CD1c-positive myeloid dendritic cell (primary cell): ENCODE measurements around the gene TSKS.

Experiments used
- DNase-seq: peaks from one replicate; pipeline ENCODE4 v3.0.0-alpha.2; 2016; ENCODE audit errors: extremely low spot score

TSKS gene, protein sequence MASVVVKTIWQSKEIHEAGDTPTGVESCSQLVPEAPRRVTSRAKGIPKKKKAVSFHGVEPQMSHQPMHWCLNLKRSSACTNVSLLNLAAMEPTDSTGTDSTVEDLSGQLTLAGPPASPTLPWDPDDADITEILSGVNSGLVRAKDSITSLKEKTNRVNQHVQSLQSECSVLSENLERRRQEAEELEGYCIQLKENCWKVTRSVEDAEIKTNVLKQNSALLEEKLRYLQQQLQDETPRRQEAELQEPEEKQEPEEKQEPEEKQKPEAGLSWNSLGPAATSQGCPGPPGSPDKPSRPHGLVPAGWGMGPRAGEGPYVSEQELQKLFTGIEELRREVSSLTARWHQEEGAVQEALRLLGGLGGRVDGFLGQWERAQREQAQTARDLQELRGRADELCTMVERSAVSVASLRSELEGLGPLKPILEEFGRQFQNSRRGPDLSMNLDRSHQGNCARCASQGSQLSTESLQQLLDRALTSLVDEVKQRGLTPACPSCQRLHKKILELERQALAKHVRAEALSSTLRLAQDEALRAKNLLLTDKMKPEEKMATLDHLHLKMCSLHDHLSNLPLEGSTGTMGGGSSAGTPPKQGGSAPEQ

DNA sequence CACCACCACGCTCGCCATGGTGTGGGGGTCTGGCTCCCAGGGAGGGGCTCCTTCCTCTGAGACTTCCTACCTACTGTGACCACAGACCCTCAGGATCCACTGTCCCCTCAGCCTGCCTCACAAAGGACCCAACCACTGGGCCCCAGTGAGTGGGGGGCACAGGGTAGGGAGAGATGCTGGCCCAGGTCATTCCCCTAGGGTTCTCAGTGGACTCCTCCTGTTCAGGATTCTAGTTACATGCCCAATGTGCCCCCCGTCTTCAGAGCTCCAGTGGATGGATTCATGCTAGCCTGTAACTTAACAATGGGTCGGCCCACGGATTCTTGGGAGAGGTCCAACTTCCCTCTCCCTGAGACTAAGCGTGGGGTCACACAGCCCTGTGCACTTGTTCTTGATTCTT lies at the start of gene TSKS:
Gene TSKS, minus strand, starts transcription at position 77 of the 400 bp plus-strand sequence. Its CDS starts 59 bp downstream, at position 18.
- peak; percentile 15 for DNase-seq

DNA sequence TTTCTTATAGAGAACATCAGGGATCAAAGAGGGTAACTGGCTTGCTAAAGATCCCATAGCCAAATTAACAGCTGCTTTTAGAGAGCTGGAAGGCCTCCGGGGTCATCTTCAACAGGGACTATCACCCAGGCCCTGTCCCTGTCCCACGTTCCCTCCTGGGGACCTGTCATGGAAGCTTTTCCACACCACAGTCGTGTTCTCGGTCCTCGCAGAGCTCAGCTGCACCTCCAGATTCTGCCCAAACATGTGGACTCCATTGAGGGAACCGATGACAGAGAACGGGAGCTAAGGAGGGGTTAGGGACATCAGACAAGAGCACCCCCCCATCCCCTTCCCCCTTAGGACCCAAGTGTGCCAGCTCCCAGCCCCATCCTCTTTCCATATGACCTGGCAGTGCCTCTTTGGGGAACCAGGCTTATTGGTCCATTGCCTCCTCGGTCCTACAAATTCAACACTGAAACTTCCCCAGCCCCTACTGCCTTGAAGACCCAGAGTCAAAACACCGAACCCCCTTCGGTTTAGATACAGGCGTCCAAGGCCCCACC lies 49.4 kb upstream of the TSKS start:
- peak; percentile 12 for DNase-seq

DNA sequence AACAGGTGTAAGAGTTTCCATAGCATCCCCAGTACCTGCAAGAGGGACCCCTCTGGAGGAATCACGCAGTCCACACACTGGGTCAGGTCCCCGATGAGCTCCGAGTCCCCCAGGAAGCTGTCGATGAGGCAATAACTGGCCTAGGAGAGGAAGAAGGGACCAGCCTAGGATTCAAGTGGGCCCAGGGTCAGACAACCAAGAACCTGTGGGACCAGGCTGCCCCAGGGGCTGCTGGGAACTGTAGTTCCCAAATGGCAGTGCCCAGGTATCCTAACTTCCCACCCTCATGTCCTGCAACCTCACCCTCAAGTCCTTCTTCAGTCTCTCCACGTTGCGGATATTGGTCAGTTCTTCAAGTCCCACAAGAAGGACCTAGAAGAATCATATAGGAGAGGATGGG lies 48.2 kb upstream of the TSKS start:
- no peak for DNase-seq

DNA sequence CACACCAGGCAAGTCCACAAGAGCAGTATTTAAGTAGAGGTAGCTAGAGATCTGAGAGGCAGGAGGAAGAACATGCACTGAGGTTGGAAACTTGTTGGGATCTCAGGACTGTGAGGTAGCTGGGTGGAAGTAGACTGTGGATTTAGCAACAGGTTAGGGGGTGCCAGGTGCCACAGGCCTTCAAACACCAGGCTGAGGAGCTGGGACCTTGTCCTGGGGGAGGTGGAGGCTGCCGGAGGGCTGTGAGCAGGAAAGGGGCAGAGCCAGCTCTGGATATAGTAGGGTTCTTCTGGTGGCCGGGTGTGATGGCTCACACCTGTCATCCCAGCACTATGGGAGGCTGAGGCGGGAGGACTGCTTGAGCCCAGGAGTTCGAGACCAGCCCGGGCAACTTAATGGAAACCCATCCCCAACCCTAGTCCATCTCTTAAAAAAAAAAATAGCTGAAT lies 46.9 kb upstream of the TSKS start:
- DNase-seq: no peak

DNA sequence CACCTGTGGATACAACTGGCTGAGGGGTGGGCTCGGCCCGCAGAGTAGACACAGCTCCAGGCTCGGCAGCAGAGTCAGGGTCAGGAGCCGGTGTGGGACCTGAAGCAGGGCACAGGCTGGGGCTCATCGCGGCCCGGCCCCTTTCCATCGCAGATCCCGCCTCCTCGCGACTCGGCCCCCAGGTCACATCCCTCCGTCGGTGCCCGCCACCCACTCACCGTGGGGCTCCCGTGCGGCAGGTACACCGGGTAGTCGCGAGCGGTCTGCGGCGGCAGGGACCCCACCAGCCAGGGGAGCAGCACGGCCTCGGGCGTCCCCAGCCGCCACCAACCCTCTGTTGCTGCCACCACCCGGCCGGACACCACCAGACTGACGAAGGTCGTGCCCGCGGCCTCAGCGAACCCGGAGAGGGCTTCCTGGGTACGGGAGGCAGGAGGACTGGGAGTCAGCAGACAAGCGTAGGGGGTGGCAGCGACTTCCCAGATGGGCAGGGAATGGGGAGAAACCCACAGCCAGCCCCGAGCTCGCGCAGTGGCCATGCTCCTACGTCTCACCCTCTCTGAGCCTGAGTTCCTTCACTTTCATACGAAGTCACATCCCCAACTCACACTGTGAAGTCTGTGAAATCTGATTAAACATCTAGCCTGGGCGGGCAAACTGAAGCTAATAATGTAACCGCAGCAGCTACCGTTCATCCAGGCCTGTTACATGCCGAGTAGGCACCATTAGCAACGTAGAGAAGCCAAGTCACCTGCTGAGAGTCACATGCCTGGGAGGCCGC lies 46.2 kb upstream of the TSKS start:
- DNase-seq: peak; percentile 66

DNA sequence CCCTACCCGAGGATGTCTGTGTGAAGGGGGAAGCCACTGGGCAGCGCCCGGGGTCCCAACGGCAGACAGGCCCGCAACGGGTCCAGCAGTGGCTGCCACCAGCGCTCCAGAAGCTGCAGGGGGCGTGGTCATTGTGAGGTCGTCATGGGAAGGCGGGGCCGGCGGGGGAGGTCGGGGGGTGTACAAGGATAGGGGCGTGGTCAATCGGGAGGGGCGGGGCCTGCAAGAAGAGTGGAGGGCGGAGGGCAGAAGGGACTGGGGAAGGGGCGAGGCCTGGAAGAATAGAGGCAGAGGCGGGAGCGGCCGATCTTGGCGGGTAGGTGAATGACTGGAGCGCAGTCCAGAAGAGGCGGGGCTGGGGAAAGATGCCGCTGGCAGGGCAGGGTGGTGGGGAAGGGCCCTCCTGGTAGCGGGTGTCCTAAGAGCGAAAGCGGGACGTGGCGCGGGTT lies 45.6 kb upstream of the TSKS start:
- DNase-seq: peak; percentile 86

DNA sequence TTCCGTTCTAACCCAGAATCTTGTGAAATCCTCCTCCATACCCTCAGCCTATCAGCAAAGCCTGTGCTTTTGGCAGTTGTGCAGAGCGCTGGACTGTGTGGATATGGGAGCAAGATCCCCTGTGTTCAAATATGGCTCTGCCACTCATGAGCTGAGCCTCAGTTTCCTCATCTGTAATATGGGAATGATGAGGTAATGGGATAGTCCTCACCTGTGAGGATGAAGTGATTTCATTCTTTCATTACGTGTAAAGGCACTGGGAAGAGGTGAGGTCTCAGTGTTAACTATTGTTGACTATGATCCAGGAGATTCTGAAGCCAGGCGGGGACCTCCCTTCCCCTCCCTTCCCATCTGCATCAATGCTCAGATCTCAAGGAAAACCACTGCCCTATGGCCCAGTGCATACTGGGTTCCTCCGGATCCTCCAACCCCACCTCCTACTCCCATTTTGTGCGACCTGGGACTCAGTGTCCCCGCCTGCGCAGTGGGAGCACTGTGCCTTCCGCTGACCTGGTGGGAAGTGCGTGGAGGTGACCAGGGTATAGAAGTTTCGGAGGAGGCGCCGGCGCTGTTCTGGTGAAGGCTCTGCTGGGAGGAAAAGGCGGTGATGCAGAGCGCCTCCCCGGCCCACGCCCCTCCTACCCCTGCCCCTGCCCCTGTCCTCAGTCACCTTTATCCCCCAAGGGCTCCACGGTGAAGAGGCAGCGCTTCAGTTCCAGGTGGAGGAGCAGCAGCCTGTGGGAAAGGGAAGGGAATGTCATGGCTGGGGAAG lies 45.0 kb upstream of the TSKS start:
- no peak for DNase-seq

DNA sequence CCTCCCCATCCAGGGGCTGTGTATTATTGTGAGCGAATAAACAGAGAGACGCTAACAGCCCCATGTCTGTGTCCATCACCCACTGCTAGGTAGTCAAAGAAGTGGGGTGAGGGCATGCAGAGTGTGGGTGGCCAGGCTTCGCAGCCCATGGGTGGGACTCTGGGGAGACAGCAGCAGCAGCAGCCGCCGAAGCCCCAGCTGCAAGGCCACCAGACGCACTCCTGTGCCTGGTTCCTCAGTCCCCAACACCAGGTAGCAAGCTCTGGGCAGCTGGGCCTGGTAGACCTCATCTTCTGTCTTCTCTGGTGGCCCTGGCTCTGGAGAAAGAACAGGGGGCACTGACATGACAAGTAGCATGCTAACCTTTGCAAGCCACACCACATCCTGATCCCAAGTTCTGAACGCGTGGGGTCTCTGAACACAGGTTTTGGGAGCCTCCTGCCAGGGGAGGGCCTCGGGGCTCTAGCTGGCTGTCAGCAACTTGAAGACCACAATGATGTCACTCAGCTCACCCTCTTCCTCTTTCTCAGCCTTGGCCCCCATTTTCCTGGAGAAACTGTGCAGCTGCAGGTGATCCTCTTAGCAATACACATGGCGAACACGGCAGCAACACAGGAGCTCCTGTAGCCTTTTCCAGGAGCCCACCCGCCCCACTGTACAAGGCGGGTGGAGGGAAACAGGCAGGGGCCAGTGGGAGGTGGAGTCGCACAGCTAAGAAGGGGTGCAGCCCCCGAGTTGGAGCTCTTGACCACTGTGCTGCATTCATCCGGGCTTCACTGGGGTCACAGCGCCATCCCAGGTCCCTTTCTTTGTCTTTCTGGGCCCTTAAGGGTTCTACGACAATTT lies 44.2 kb upstream of the TSKS start:
- peak; percentile 45 for DNase-seq

DNA sequence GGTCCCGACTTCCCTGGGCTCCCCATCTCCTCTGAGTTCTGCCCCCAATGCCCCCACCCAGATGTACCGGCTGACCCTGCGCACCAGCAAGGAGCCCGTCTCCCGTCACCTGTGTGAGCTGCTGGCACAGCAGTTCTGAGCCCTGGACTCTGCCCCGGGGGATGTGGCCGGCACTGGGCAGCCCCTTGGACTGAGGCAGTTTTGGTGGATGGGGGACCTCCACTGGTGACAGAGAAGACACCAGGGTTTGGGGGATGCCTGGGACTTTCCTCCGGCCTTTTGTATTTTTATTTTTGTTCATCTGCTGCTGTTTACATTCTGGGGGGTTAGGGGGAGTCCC lies 43.5 kb upstream of the TSKS start:
- DNase-seq: no peak

DNA sequence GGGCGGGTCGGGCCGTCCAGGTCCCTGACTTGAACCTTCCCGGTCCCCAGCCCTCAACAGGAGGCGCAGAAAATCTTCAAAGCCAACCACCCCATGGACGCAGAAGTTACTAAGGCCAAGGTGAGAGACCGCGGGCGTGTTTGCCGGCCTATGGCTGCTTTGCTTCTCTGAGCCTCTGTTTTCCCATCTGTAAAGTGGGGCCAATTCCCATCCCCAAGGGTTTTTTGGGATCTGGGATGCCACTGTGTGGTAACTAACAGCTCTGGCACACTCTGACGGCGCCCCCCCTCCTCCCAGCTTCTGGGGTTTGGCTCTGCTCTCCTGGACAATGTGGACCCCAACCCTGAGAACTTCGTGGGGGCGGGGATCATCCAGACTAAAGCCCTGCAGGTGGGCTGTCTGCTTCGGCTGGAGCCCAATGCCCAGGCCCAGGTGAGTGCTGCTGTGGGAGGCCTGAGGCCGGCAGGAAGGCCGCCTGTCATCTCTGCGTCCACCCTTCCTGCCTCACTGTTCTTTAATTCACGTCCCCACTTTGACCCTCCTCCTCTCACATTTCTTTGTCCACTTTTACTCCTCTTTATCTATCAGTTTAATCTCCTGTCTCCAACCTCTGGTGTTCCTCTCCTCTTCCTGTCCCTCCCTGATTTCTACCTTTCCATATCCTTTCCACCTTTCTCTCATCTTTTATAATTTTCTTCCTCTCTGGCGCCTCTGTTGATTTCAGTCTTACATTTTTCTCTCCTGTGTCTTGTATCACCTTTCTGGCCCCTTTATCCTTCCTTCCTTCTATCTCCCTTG lies 42.9 kb upstream of the TSKS start:
- DNase-seq: no peak

DNA sequence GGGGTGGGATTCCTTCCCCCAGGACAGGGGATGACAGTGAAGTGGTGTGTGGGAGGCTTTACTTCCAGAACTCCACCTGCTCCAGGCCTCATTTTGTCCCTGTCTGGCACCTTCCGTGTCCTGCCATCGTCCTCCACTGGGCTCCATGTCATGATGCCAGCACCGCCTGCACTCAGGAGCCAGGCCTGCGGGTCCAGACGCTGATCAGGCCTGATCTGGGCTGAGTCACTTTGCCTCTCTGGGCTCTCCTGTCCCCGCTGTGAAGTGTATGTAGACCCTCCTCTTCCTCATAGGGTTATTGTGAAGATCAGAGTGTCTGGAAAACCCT lies 40.4 kb upstream of the TSKS start:
- no peak for DNase-seq

DNA sequence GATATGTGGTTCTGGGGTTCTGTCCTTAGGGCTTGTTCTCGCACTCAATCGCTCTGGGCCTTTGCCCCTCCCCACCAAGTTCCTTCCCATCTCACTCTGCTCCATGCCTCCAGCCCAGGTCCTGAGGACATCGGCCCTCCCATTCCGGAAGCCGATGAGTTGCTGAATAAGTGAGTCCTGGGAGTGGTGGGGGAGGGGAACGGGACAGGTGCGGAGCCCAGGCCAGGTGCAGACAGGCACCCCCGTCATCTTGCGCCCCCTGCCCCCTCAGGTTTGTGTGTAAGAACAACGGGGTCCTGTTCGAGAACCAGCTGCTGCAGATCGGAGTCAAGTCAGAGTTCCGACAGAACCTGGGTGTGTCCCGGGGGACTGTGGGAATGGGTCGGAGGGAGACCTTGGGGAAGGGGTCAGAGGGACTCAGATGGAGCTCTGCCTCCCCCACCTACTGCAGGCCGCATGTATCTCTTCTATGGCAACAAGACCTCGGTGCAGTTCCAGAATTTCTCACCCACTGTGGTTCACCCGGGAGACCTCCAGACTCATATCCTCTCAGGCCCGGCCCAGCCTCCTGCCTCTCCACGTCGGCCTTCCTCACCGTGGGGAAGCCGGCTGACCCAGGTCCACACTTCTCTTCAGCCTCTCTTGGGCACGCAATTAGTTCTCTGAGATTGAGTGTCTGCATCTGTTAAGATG lies 39.9 kb upstream of the TSKS start:
- DNase-seq: no peak

DNA sequence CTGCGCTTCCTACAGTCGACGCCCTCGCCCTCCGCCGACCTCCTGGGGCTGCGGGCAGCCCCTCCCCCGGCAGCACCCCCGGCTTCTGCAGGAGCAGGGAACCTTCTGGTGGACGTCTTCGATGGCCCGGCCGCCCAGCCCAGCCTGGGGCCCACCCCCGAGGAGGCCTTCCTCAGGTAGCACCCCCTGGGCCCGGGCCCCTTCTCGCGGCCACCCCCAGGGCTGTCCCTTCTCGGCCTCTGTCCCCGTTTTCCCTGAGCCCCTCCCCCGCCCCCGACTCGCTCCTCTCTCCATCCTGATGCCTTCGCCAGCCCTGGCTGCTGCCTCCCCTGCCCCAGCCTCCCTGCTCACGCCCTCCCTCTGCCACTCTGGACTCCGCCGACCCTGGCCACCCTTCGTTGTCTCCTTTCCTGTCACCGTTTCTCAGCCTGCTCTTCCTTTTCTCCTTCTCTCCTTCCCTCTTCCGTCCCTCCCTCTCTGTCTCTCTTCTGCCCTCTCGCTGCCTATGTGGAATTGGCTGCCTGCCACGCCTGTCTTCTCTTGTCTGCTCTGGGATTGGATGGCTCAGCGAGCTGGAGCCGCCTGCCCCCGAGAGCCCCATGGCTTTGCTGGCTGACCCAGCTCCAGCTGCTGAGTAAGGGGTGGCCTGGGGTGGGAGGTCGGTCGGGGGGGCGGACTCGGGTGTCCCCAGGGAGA lies 39.0 kb upstream of the TSKS start:
- no peak for DNase-seq

DNA sequence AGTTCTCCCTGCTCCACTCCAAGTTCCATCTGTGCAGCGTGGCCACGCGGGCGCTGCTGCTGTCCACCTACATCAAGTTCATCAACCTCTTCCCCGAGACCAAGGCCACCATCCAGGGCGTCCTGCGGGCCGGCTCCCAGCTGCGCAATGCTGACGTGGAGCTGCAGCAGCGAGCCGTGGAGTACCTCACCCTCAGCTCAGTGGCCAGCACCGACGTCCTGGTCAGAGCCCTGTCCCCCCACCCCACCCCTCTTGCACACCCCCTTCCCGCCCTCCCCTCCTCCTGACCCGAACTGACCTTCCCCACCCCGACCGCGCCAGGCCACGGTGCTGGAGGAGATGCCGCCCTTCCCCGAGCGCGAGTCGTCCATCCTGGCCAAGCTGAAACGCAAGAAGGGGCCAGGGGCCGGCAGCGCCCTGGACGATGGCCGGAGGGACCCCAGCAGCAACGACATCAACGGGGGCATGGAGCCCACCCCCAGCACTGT lies 38.3 kb upstream of the TSKS start:
- no peak for DNase-seq

DNA sequence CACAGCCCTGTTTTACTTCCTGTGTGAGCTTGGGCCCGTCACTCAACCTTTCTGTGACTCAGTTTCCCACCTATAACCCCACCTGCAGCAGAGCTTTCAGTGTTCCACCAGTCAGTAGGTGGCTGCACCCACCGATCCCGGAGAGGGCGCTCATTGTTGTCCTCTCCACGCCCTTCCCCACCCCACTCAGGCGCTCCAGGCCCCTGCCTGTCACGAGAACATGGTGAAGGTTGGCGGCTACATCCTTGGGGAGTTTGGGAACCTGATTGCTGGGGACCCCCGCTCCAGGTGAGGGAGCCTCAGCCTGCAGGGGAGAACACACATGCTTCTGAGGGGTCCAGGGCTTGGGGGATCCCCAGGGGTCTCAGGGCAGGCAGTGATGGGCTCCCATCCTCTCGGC lies 37.7 kb upstream of the TSKS start:
- DNase-seq: no peak

DNA sequence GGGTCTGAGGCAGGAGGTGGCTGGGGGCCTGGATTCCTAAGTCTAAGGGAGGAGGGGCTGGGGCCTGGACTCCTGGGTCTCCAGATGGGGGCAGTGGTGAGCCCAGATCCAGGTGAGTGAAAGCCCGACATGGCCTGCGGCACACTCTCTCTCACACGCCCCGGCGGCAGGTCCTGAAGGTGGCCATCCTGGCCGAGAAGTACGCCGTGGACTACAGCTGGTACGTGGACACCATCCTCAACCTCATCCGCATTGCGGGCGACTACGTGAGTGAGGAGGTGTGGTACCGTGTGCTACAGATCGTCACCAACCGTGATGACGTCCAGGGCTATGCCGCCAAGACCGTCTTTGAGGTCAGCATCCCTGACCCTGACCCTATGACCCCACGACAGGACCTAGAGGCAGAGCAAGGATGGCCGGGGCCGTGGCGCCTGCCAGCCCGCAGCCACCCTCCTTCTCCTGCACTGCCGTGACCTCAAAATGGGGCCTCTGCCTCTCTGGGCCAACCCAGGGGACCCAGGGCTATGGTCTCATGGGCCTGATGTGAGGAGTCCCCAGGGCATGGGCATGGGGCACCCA lies 36.8 kb upstream of the TSKS start:
- DNase-seq: no peak

DNA sequence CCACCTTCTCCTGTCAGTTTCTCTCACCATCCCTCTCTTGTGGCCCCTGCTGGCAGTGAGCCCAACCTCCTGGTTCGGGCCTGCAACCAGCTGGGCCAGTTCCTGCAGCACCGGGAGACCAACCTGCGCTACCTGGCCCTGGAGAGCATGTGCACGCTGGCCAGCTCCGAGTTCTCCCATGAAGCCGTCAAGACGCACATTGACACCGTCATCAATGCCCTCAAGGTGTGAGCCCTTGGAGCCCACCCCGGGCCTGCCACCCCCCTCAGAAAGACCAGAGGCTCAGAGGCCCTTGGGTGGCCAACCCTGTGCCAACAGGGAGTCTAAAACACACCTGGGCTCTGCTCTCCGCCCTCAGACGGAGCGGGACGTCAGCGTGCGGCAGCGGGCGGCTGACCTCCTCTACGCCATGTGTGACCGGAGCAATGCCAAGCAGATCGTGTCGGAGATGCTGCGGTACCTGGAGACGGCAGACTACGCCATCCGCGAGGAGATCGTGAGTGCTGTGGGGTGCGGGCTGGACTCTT lies 36.2 kb upstream of the TSKS start:
- no peak for DNase-seq

DNA sequence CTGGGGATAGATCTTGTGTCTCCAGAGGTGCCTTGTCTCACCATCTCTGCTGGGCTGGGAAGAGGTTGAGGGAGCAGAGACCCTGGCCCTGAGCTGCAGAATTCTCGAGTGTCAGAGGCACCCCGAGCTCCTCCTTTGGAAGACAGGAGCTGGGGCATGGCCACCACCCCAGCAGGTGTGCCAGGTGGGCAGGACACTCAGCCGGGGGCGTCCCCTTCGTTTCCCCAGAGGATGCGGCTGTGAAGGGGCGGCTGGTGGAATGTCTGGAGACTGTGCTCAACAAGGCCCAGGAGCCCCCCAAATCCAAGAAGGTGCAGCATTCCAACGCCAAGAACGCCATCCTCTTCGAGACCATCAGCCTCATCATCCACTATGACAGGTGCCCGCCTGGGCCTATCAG lies 35.5 kb upstream of the TSKS start:
- no peak for DNase-seq
